ENCODE measurements around the gene BDNF.

DNA sequence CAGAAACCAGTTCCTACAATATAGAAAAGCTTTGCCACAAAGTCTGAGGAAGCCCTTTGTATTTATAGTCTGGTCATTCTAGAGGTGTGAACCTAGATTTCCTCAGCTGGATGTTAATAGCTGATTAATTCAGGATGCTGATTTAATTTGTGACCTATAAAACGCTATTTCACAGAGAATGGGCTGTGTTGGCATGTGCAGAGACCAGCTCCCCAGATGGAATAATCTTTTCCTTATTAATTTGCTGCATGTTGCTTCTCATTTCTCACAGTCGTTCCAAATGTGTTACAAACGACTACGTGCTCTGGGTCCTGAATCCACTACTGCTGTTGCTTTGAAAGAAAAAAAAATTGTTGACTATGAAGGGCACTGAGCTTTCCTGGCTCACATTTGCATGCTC is 49.3 kb downstream of the BDNF start:
- TF ChIP-seq CTCF (optimal IDR thresholded peaks at IDR 0.05 in 1 of 3, IDR thresholded peaks at IDR 0.05 in 1 of 3, conservative IDR thresholded peaks at IDR 0.05 in 1 of 3; ENCODE audit: extremely low read depth in 1 of 3, insufficient read depth in 2 of 3, low read length in 3 of 3), result no peak
- TF ChIP-seq EZH2 (IDR thresholded peaks at IDR 0.05; ENCODE audit: low read length), result no peak
